H9 (cell line): Measurements from ENCODE around the gene PLEKHG3. TPM values are rescaled to one million over a fixed set of nuclear protein-coding genes. Genes with fewer than 3 reads are reported as not detected.

Source experiments
- DNase-seq: peaks from one replicate; pipeline ENCODE4 v3.0.0-alpha.2; 2017
- H2AFZ ChIP-seq: one replicate; pipeline ENCODE4 v1.6.1; 2013; ENCODE audit warnings: mild to moderate bottlenecking, low read length, control low read depth, moderate library complexity
- H2AK5ac ChIP-seq: 2 replicates; pipeline ENCODE4 v1.6.1; 2013; ENCODE audit warnings: low read length, control low read depth, mixed read lengths; ENCODE audit not compliant: insufficient read length
- H2BK120ac ChIP-seq: one replicate; pipeline ENCODE4 v1.6.1; 2013; ENCODE audit warnings: low read depth, mild to moderate bottlenecking, low read length, control low read depth, inconsistent platforms; ENCODE audit not compliant: poor library complexity, severe bottlenecking
- H2BK12ac ChIP-seq: 2 replicates; pipeline ENCODE4 v1.6.1; 2013; ENCODE audit warnings: low read length, control low read depth, mixed read lengths, low read depth; ENCODE audit not compliant: insufficient read length
- H2BK15ac ChIP-seq: 2 replicates; pipeline ENCODE4 v1.6.1; 2013; ENCODE audit warnings: low read depth, low read length, control low read depth
- H2BK20ac ChIP-seq: one replicate; pipeline ENCODE4 v1.6.1; 2013; ENCODE audit warnings: low read depth, mild to moderate bottlenecking, low read length, control low read depth, inconsistent platforms; ENCODE audit not compliant: poor library complexity, severe bottlenecking
- H2BK5ac ChIP-seq: 2 replicates; pipeline ENCODE4 v1.6.1; 2013; ENCODE audit warnings: low read length, control low read depth, mixed read lengths; ENCODE audit not compliant: insufficient read length
- H3K14ac ChIP-seq: 2 replicates; pipeline ENCODE4 v1.6.1; 2013; ENCODE audit warnings: low read length, control low read depth; ENCODE audit not compliant: insufficient read depth
- H3K18ac ChIP-seq: 2 replicates; pipeline ENCODE4 v1.6.1; 2013; ENCODE audit warnings: low read depth, mild to moderate bottlenecking, mixed read lengths, low read length, control low read depth; ENCODE audit not compliant: insufficient read length
- H3K23ac ChIP-seq: 2 replicates; pipeline ENCODE4 v1.6.1; 2013; ENCODE audit warnings: low read length, control low read depth, mixed read lengths, low read depth; ENCODE audit not compliant: insufficient read length
- H3K23me2 ChIP-seq: 2 replicates; pipeline ENCODE4 v1.6.1; 2013; ENCODE audit warnings: low read depth, mild to moderate bottlenecking, mixed read lengths, low read length, control low read depth; ENCODE audit not compliant: insufficient read length, poor library complexity, severe bottlenecking
- H3K27ac ChIP-seq: 2 replicates; pipeline ENCODE4 v1.5.1; 2013; ENCODE audit warnings: low read length, control low read depth, mixed read lengths, low read depth; ENCODE audit not compliant: insufficient read length
- H3K27me3 ChIP-seq: 2 replicates; pipeline ENCODE4 v1.6.1; 2013; ENCODE audit warnings: low read length, control low read depth, inconsistent platforms; ENCODE audit not compliant: insufficient read depth
- H3K4ac ChIP-seq: 2 replicates; pipeline ENCODE4 v1.6.1; 2013; ENCODE audit warnings: low read depth, mild to moderate bottlenecking, control low read depth, inconsistent platforms, low read length, moderate library complexity
- H3K4me1 ChIP-seq: 2 replicates; pipeline ENCODE4 v1.6.1; 2013; ENCODE audit warnings: low read length, control low read depth, inconsistent platforms; ENCODE audit not compliant: insufficient read depth
- H3K4me2 ChIP-seq: 2 replicates; pipeline ENCODE4 v1.6.1; 2013; ENCODE audit warnings: low read length, control low read depth, mixed read lengths; ENCODE audit not compliant: insufficient read length, insufficient read depth
- H3K56ac ChIP-seq: 2 replicates; pipeline ENCODE4 v1.6.1; 2013; ENCODE audit warnings: low read depth, mild to moderate bottlenecking, mixed read lengths, low read length, control low read depth; ENCODE audit not compliant: insufficient read length
- H3K79me1 ChIP-seq: 2 replicates; pipeline ENCODE4 v1.6.1; 2013; ENCODE audit warnings: low read depth, mild to moderate bottlenecking, moderate library complexity, low read length, control low read depth, inconsistent platforms; ENCODE audit not compliant: insufficient read depth, poor library complexity, severe bottlenecking
- H3K79me2 ChIP-seq: 2 replicates; pipeline ENCODE4 v1.6.1; 2013; ENCODE audit warnings: low read length, control low read depth, inconsistent platforms; ENCODE audit not compliant: insufficient read depth
- H3K9ac ChIP-seq: 2 replicates; pipeline ENCODE4 v1.6.1; 2013; ENCODE audit warnings: low read length, control low read depth, mixed read lengths; ENCODE audit not compliant: insufficient read length; ENCODE audit errors: extremely low read depth
- H3K9me3 ChIP-seq: one replicate; pipeline ENCODE4 v1.6.1; 2013; ENCODE audit warnings: low read depth, low read length, inconsistent platforms; ENCODE audit not compliant: control insufficient read depth
- H3T11ph ChIP-seq: one replicate; pipeline ENCODE4 v1.6.1; 2013; ENCODE audit warnings: mild to moderate bottlenecking, low read length, control low read depth, inconsistent platforms
- H4K20me1 ChIP-seq: one replicate; pipeline ENCODE4 v1.6.1; 2013; ENCODE audit not compliant: control insufficient read depth, insufficient read length, insufficient read depth
- H4K5ac ChIP-seq: 2 replicates; pipeline ENCODE4 v1.6.1; 2013; ENCODE audit warnings: low read depth, mild to moderate bottlenecking, mixed read lengths, low read length, control low read depth; ENCODE audit not compliant: insufficient read length
- H4K8ac ChIP-seq: replicated peaks from 2 replicates; pipeline ENCODE4 v1.6.1; 2013; ENCODE audit warnings: low read length, control low read depth, mixed read lengths, low read depth; ENCODE audit not compliant: insufficient read length
- H4K91ac ChIP-seq: 2 replicates; pipeline ENCODE4 v1.6.1; 2013; ENCODE audit warnings: low read depth, mild to moderate bottlenecking, moderate library complexity, mixed read lengths, low read length, control low read depth; ENCODE audit not compliant: insufficient read length
- H3K27ac Mint-ChIP-seq, 3 experiments: 2 replicates in 2 of 3; 3 replicates in 1 of 3; pipeline ENCODE4 v1.8.0; 2020 to 2021; ENCODE audit warnings: mixed read lengths in 3 of 3, mild to moderate bottlenecking in 1 of 3, moderate library complexity in 1 of 3
- H3K27me3 Mint-ChIP-seq: 2 replicates; pipeline ENCODE4 v1.8.0; 2021; ENCODE audit warnings: low read depth, mild to moderate bottlenecking, moderate library complexity, mixed read lengths
- H3K36me3 Mint-ChIP-seq, 3 experiments: 2 replicates in 2 of 3; 3 replicates in 1 of 3; pipeline ENCODE4 v1.8.0; 2020 to 2021; ENCODE audit warnings: low read depth in 3 of 3, mixed read lengths in 3 of 3; ENCODE audit not compliant: insufficient read depth in 1 of 3
- H3K4me1 Mint-ChIP-seq, 2 experiments: 2 replicates each; pipeline ENCODE4 v1.8.0; 2020; ENCODE audit warnings: mixed read lengths in 2 of 2
- H3K4me3 Mint-ChIP-seq, 2 experiments: 2 replicates in 1 of 2; 3 replicates in 1 of 2; pipeline ENCODE4 v1.8.0; 2020 to 2021; ENCODE audit warnings: mild to moderate bottlenecking in 2 of 2, mixed read lengths in 2 of 2, moderate library complexity in 1 of 2
- H3K9me3 Mint-ChIP-seq, 2 experiments: 2 replicates in 1 of 2; 3 replicates in 1 of 2; pipeline ENCODE4 v1.8.0; 2020; ENCODE audit warnings: mild to moderate bottlenecking in 2 of 2, mixed read lengths in 2 of 2, moderate library complexity in 1 of 2
- CTCF ChIP-seq: fragments of 200-600 bp; sonication (generic); conservative IDR thresholded peaks from 3 replicates; pipeline ENCODE4 v1.8.0; 2021; ENCODE audit warnings: antibody characterized with exemption, mild to moderate bottlenecking
- whole genome bisulfite sequencing: extraction: QIAGEN DNeasy Blood & Tissue Kit; methylation state at CpG from one replicate; pipeline ENCODE4 v1.1.7; 2013; ENCODE audit warnings: missing lambda C conversion rate, low lambda C conversion rate, mixed read lengths; ENCODE audit not compliant: insufficient read length; ENCODE audit errors: extremely low coverage; 5-methylcytosine and 5-hydroxymethylcytosine counted together
- total RNA-seq: library from RNA; stranded (reverse); gene quantifications from 2 replicates; pipeline ENCODE4 v1.2.1, GENCODE V29; 2021

Gene PLEKHG3
- total RNA-seq, 1 experiment from 2014 or later = 48.5 TPM

GRCh38 chr14:64765740-64766302, 61.6 kb downstream of the PLEKHG3 start:
- H3K4me3 Mint-ChIP-seq = no peak overlapping the region; a peak in 1 of 5 replicates

More at GRCh38 chr14:64765740-64766302, 61.6 kb downstream of the PLEKHG3 start:
- no peak overlapping the region for H3K23ac ChIP-seq
- no peak overlapping the region for H2BK5ac ChIP-seq
- H4K20me1 ChIP-seq = no peaks in the 10 kb centered on the region
- no peak overlapping the region for H3K27ac ChIP-seq
- H3K36me3 Mint-ChIP-seq = no peaks in the 10 kb centered on the region; a peak in 1 of 7 replicates
- 100% methylated on average over 4 of the region's 4 CpGs for WGBS
- H4K91ac ChIP-seq = no peak overlapping the region
- H3K4me1 ChIP-seq = no peaks in the 10 kb centered on the region
- H3K14ac ChIP-seq = no peak overlapping the region
- H3K27me3 ChIP-seq = no peaks in the 10 kb centered on the region
- H3K27ac Mint-ChIP-seq = no peak overlapping the region; a peak in 1 of 7 replicates
- no peak overlapping the region for H3K56ac ChIP-seq
- no peak overlapping the region for H2AFZ ChIP-seq
- H3K27me3 Mint-ChIP-seq = peaks cover 22% of the 10 kb centered on the region
- TF ChIP-seq CTCF = no peak
- H3K4me1 Mint-ChIP-seq = peaks cover 40 to 58% of the 10 kb centered on the region in 2 experiments
- no peak overlapping the region for H4K5ac ChIP-seq
- H3T11ph ChIP-seq = no peak overlapping the region
- no peak overlapping the region for H2BK12ac ChIP-seq
- no peak for DNase-seq
- no peak overlapping the region for H2BK15ac ChIP-seq
- H3K4me2 ChIP-seq = no peak overlapping the region
- H3K23me2 ChIP-seq = peaks cover 4% of the 10 kb centered on the region
- H3K9me3 ChIP-seq = no peaks in the 10 kb centered on the region
- H2AK5ac ChIP-seq = no peak overlapping the region
- no peaks in the 10 kb centered on the region for H3K79me2 ChIP-seq
- H3K79me1 ChIP-seq = no peaks in the 10 kb centered on the region
- no peak overlapping the region for H4K8ac ChIP-seq
- no peak overlapping the region for H2BK20ac ChIP-seq
- H3K4ac ChIP-seq = no peak overlapping the region
- H2BK120ac ChIP-seq = no peak overlapping the region
- no peak overlapping the region for H3K9ac ChIP-seq
- no peaks in the 10 kb centered on the region; a peak in 2 of 5 replicates for H3K9me3 Mint-ChIP-seq
- no peak overlapping the region for H3K18ac ChIP-seq
